NCI-H345 treated with DMSO at 0.1 percent for 48 hours (cell line): ENCODE results near the gene GPR33.

Experiments used
- DNase-seq: peaks from one replicate; lab custom pipeline; 2025; ENCODE audit not compliant: unreplicated experiment; lab: John Stamatoyannopoulos, UW

The GPR33 gene, protein sequence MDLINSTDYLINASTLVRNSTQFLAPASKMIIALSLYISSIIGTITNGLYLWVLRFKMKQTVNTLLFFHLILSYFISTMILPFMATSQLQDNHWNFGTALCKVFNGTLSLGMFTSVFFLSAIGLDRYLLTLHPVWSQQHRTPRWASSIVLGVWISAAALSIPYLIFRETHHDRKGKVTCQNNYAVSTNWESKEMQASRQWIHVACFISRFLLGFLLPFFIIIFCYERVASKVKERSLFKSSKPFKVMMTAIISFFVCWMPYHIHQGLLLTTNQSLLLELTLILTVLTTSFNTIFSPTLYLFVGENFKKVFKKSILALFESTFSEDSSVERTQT

DNA sequence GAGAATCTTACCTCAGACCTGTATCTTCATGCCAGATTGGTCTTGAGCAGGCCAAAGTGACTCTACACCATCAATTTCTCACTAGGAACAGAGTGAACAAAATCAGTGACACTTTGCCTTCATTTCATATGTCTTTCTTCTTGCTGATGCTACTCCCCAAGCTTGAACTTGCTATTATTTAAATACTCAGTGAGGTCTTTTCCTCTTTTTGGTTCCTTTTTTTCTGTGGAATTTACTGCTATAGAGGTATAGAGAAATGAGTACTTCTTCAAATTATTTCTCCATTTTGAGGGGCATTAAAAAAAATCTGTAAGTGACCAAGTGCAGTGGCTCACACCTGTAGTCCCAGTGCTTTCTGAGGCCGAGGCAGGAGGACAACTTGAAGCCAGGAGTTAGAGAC, at the start of gene GPR33:
TSS of gene GPR33 (minus strand) at position 154 of the 400 bp plus-strand sequence. CDS start 4,074 bp downstream, outside the sequence.
- DNase-seq = no peak

DNA sequence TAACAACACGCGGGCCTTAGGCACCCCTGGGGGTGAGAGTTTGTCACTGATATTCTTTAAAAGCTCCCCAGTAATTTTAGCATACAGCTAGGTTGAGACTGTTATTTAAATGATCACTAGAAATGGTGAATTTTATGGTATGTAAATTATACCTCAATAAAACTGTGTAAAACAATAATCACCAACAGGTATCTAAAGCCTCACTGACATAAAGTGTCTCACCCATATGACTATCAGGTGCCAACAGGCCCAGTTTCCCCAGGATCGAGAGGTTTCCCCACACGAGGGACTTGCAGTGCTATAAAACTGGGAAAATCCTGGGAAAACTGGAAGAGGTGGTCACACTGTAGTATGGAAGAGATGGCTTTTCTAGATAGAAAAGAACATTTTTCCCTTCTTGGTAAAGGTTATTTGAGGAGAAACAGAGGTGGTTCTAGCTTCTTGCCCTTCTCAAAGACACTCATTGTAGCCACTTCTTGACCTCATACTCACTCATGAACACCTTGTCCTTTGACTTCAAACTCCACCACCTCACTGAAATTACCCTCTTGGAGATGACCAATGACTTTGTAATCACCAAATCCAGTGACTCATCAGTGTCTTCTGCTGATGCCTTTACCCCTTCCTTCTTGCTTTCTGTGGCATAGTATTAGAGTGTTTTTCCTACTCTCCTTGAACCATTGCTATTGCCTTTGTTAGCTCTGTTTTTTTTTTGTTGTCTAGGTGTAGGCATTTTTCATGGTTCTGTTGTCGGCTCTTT, 48.5 kb upstream of the GPR33 start:
- no peak for DNase-seq

DNA sequence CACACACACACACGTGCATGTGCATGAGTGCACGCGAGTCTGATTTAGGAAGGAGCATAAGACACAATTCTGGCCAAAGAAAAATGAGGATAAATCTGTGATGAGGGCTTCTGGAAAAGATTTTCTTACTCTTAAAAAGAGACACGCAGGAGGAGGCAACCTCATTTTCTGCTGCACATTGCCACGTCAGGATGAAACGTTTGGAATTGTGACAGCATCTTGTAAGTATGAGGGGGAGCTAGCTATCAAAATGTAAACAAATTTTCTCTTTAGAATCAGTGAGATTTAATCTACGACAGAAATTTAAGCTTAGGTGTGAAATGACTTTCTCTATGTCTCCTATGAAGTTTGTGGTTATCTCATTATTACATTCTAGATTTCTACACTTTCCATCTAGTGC, 42.3 kb upstream of the GPR33 start:
- DNase-seq = no peak

DNA sequence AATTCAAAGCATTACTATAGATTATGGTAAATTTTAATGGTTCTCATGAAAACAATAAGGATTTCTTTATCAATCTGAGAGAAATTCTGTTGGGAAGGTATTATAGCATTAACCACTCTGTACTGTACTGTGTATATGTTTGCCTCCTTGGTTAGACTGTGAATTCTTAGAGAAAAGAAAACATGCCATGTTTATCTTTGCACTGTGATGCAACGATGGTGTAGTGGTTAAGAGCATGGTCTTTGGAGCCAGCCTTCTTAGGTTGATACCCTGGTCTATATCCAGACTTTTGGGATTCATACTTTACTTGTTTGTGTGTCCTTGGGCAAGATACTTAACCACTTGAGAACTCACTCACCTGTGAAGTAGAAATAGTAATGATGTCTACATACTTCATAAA, 41.2 kb upstream of the GPR33 start:
- no peak for DNase-seq

DNA sequence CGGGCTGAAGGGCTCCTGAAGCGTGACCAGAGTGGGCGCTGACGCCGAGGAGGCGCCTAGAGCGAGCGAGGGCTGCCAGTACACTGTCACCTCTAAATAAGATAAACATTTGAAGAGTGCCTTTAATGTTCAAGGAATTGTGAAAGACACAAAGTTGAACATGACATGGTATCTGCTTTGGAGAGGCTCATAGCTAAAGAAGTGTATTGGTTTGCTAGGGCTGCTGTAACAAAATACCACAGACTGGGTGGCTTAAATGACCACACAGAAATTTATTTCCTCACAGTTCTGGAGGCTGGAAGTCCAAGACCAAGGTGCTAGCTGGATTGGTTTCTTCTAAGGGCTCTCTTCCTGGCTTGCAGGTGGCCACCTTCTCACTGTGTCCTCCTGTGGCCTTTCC, 39.7 kb upstream of the GPR33 start:
- DNase-seq = no peak

DNA sequence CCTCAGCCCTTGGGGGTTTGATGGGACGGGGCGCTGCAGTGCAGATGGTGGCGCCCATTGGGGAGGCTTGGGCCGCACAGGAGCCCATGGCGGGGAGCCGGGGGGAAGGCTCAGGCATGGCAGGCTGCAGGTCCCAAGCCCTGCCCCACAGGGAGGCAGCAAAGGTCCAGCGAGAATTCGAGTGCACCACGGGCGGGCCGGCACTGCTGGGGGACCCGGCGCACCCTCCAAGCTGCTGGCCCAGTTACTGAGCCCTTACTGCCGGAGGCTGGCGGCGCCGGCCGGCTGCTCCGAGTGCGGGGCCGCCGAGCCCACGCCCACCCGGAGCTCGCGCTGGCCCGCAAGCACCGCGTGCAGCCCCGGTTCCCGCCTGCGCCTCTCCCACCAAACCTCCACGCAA, 39.2 kb upstream of the GPR33 start:
- no peak for DNase-seq

DNA sequence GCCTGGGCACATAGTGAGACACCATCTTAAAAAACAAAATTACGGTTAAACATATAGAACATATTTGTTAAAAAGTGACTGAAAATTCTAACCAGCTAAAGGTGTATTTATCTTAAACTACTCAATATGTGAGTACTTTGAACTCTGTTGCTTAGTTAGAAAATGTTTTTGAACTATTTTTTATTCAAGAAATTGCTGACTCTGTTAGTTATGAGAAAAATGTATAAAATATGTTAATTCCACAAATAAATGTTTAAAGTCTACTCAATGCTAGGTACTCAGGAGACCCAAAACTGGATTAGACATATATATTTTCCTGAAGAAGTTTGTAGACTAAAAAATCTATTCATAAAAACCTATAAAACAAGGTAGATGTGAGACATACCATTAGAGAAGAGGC, 23.0 kb upstream of the GPR33 start:
- DNase-seq = no peak

DNA sequence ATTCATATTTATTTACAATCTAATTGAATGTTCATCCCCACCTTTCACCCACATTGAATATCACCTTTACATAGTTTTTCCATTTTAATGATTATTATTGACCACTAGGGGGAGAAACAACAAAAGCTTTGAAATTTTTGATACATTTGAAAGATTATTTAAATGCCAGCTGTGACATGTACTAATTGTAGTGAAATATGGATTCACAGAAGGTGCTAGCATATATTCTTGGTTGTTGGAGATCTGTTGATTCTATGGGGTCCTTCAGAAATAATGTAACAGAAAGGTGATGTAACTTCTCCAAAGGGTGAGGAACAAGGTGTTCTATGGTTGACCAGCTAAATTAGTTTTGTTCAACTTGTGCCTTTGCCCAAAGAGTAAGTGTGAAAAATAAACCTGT, 22.4 kb upstream of the GPR33 start:
- peak; percentile 23 for DNase-seq

DNA sequence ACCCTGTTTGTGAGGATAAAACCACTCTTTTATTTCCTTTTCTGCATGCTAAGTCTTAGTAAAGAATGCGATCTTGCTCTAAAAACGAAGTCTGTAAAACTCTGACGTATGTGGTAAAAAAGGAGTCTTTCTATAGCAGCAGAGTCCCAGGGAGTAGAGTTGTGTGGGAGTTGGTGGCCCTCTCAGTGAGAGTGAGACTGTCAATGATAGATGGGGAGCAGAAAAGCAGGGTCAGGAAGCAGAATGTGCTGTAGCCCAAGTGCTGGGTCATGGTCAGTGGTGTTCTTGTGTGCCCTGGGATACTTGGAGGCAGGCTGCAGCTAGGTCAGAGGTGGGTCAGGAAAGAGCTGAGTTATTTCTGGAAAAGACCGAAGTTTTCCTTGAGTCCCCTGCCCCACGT, 20.3 kb upstream of the GPR33 start:
- no peak for DNase-seq

DNA sequence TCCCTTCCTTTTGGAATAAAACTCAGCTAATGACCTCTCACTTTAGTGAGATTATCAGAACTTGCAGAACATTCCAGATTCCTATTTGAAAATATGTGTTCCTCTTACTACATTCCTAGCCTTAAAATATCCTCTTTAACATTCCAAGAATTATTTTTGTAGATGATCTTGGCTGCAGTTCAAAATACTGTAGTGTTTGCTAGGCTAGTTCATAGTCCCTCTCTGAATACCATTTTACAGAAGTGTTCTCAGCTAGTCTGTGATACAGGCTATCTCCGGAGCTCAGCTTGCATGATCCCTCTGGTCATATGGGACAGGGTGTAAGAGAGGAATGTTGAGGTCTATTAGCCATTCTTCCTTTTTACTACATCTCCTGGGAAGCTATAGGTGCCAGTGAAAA, 17.6 kb upstream of the GPR33 start:
- DNase-seq = no peak

DNA sequence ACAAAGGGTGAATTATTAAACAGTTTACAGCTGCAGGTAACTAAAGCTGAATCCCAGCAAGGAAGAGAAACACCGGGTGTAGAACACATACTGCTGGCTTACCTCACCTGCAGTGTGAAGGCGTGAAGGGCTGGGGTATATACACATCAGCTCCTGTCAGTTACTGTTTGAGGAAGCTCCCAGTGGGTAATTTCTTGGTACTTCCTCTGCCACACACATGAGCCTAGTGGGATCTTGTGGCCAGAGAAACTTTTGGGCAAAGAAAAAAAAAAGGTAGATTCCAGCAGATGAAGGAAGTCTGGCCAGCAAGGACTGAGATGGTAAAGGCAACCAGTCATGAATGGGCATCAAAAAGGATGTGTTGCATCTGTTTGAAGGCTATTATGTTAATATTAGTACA, 14.0 kb upstream of the GPR33 start:
- DNase-seq = no peak

DNA sequence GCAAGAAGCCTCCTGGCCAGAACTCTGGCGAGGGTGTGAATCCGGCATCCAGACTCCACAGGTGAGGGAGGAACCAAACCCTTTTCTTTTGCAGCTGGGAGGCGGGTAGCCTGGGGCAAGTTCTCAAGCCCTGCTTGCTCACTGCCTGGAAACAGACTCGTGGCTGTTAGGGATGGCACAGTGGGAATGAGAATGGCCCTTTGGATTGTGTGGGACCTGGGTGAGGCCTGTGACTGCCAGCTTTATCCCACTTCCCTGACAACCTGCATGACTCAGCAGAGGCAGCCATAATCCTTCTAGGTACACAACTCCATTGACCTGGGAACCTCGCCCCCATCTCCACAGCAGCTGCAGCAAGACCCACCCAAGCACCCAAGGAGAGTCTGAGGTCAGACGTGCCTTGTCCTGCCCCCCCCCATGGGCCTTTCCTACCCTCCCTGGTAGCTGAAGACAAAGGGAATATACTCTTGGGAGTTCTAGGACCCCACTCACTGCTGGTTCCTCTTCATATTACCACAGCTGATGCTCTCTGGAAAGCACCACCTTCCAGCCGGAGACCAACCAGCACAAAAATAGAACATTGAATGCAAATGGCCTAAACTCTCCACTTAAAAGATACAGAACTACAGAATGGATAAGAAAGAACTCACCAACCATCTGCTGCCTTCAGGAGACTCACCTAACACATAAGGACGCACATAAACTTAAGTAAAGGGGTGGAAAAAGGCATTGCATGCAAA, 5.1 kb upstream of the GPR33 start:
- DNase-seq = no peak

DNA sequence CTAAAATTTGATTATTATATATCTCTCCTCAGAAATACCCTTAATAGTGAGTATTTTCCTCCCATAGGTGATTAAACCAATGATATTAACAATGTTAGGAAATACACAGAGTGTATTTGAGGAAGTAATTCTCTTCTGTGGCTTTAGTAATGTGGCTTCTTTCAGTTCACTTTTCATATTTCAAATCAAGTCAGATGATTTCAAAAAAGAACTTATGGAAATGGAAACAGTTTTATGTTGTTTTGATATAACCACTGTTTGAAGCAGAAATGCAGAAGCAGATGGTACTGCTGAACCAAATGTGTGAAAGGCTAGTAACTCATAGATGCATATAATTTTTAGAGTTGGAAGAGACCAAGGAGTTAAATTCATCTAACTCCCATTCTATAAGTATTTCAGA, 1.9 kb upstream of the GPR33 start:
- no peak for DNase-seq

DNA sequence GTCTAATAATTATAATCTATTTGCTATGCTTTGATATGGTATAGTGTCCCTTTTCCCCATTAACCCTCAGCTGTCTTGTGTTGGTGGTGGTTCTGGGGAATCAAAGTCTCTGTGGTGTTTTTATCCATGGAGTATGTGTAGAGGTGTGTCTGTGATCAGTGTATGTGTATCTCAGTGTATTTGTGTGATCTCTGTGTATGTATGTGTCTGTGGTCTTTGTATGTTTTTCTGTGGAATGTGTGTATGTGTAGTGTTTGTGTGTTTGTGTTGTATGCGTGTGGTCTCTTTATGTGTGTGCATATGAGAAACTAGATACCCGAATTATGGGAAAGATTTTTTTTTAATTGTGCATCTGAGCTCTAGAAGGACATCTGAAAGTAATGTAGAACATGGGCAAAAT, 1.1 kb downstream of the GPR33 start:
- DNase-seq = no peak

DNA sequence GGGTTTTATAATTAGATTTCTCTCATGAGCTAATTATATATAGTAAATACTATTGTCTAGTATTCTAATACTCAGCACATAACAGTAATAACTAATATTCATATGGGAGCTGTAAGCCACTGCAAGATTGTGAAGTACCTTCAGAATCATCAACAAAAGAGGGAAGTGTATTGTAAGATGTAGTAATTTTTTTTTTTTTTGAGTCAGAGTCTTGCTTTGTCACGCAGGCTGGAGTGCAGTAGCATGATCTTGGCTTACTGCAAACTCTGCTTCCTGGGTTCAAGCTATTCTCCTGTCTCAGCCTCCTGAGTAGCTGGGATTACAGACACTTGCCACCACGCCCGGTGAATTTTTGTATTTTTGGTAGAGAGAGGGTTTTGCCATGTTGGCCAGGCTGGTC, 3.1 kb downstream of the GPR33 start:
- DNase-seq = no peak

DNA sequence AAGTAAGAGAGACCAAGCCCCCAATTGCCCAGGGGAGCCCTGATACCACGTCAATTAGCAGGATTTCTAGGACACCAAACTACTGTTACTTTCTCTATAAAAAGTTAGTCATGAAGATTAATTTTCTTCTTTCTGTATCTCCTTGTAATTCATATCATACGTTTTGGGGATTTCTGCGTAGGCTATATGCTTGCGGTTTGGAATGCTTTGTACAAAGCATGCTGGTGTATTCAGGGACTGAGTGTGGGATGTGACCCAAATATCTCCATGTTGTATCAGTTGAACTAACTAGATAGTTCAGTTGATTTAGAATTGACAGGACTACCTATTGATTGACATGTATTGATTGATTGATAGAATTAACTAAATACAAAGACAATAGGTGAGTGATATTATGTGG, 7.7 kb downstream of the GPR33 start:
- DNase-seq = no peak

DNA sequence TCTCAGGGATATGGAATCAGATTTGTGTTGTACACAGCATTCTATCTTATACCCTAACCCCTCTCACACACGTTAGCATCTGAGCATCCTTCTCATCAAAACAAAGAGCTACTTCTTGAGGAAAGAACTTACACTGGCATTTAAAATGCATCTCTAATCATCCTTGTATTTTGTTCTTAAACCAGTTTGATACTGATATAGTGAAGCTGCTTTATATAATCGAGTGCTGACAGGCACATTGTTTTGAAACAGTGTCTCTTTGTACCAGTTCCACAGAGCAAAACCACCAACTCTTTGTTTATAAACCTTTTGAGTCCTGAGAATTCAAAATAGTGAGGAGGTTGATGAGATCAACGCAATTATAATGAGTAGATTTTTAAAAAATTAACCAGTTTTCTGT, 8.8 kb downstream of the GPR33 start:
- DNase-seq = no peak

DNA sequence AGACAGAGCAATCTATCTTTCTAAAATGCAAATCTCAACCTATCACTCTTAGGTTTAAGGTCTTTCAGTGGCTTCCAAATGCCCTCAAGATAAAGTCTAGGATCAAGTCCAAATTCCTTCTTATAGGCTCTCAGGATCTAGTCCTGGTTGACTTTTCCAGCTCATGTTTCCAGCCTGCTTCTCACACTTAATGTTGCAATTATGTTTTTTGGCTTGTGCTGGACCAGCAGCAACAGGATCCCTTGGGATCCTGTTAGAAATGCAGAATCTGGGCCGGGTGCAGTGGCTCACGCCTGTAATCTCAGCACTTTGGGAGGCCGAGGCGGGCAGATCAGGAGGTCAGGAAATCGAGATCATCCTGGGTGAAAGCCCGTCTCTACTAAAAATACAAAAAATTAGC, 10.6 kb downstream of the GPR33 start:
- no peak for DNase-seq

DNA sequence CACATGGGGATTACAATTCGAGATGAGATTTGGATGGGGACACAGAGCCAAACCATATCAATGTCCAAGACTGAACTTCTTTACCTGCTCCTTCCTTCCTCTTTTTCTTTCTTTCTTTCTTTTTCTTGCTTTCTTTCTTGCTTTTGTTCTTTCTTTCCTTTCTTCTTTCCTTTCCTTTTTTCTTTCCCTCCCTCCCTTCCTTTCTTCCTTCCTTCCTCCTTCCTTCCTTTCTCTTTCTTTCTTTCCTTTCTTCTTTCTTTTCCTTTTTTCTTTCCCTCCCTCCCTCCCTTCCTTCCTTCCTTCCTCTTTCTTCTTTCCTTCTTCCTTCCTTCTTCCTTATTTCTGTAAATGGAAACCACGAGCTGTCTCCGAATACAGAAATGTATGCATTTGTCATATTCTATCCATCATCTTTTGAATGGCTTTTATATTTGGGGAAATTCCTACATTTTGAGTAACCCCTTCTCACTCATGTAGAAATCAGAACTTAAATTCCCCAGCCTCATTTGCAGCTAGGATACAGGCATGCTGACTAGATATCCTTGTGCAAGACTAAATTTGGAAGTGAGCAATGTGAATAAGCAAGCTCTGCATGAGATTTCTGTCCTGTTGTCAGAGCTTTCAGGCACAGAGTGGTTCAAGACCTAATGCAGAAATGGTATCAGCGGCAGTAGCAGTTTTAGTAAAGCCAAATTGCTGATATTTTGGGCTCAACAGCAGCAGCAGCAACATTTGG, 11.5 kb downstream of the GPR33 start:
- no peak for DNase-seq

DNA sequence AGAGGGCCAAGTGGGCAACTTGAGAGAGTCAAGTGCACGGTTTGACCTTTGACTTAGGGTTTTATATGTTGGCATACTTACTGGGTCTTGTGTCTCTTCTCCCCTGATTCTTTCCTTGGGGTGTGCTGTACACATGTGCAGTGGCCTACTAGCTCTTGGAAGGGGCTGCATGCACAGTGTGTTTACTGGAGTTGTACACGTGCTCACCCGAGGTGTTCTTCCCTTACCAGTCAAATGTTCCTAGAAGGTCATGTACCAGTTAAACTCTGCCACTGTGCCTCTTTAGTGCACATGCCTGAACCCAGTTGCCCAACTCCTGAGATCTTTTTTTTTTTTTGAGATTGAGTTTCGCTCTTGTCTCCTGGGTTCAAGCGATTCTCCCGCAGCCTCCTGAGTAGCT, 21.3 kb downstream of the GPR33 start:
- DNase-seq = no peak

DNA sequence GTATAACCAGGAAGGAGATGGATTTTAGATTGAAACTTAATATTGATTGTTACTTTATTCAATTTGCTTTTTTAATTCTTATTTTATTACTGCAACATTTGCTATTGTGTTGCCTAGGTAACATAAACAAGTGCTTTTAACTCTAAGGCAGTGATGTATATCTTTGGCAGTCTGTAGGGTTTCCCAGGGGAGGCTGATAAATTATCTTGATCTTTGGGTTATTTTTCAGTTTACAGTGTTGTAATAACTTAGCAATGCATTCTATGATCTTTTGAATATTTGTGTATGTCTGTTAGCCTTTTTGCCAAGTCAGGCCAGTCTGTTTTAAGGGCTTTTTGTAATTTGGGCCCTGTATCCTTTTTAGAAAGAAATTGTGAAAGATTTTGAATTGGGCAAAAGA, 22.7 kb downstream of the GPR33 start:
- no peak for DNase-seq
